Stimulated activated naive CD4-positive, alpha-beta T cell treated with Interleukin-2 at 50 U/mL for 16 hours (primary cell): ENCODE results near the gene VWA5B1.
"Not testable (repeated sequence)": the region's sequence is repeated elsewhere in the genome, so short reads cannot be mapped to it uniquely, and the experiment has no call there.

ENCODE experiments used
- DNase-seq: peaks from one replicate; lab custom pipeline; 2025; lab: John Stamatoyannopoulos, UW

The VWA5B1 gene

GRCh38 chr1:20281801-20282200, 8.9 kb upstream of the VWA5B1 start:
- DNase-seq = no peak

- DNase-seq = no peak
Measured at GRCh38 chr1:20282533-20282932, 8.1 kb upstream of the VWA5B1 start.

GRCh38 chr1:20284046-20284445, 6.6 kb upstream of the VWA5B1 start:
- DNase-seq = no peak

- DNase-seq = no peak
Measured at GRCh38 chr1:20284625-20285024, 6.0 kb upstream of the VWA5B1 start.

- no peak for DNase-seq
Measured at GRCh38 chr1:20285510-20285909, 5.2 kb upstream of the VWA5B1 start.

GRCh38 chr1:20287696-20288095, 3.0 kb upstream of the VWA5B1 start:
- not testable (repeated sequence) for DNase-seq

- DNase-seq = no peak
Measured at GRCh38 chr1:20291645-20292084, 990 bp downstream of the VWA5B1 start.

GRCh38 chr1:20298626-20299025, 8.0 kb downstream of the VWA5B1 start:
- DNase-seq = no peak

- no peak for DNase-seq
Measured at GRCh38 chr1:20301463-20302107, 10.9 kb downstream of the VWA5B1 start.

- no peak for DNase-seq
Measured at GRCh38 chr1:20302108-20302471, 11.4 kb downstream of the VWA5B1 start.

- DNase-seq = no peak
Measured at GRCh38 chr1:20307026-20307425, 16.4 kb downstream of the VWA5B1 start.

GRCh38 chr1:20308569-20308968, 17.9 kb downstream of the VWA5B1 start:
- DNase-seq = no peak

GRCh38 chr1:20311289-20311688, 20.6 kb downstream of the VWA5B1 start:
- no peak for DNase-seq

- DNase-seq = no peak
Measured at GRCh38 chr1:20312310-20312709, 21.6 kb downstream of the VWA5B1 start.

- no peak for DNase-seq
Measured at GRCh38 chr1:20312818-20313217, 22.1 kb downstream of the VWA5B1 start.

- DNase-seq = no peak
Measured at GRCh38 chr1:20317471-20317870, 26.8 kb downstream of the VWA5B1 start.

- DNase-seq = no peak
Measured at GRCh38 chr1:20318521-20318920, 27.8 kb downstream of the VWA5B1 start.

- no peak for DNase-seq
Measured at GRCh38 chr1:20318971-20319370, 28.3 kb downstream of the VWA5B1 start.

GRCh38 chr1:20319456-20320220, 29.0 kb downstream of the VWA5B1 start:
- DNase-seq = no peak

- no peak for DNase-seq
Measured at GRCh38 chr1:20320704-20321103, 30.0 kb downstream of the VWA5B1 start.

- DNase-seq = no peak
Measured at GRCh38 chr1:20321573-20321972, 30.9 kb downstream of the VWA5B1 start.

- no peak for DNase-seq
Measured at GRCh38 chr1:20322081-20322824, 31.6 kb downstream of the VWA5B1 start.
